ENCODE results near the gene C19orf47.

- no peak for TF ChIP-seq CTCF (IDR thresholded peaks at IDR 0.05; ENCODE audit: insufficient read depth, low read length, poor library complexity, severe bottlenecking)
- TF ChIP-seq EZH2phosphoT487 (conservative IDR thresholded peaks at IDR 0.05; ENCODE audit: low read length) = no peak
Observed at GRCh38 chr19:40270362-40271089, 77.7 kb downstream of the C19orf47 start.

Data from SU-DHL-6 (cell line).